HepG2 (cell line): Measurements from ENCODE around the gene ZNF831. TPM values are rescaled to one million over a fixed set of nuclear protein-coding genes. Genes with fewer than 3 reads are reported as not detected.

Experiments used
- ATAC-seq: fragments of 200-7000 bp; cut with Tn5 transposase; 3 replicates; pipeline ENCODE4 v1.9.1; 2020; ENCODE audit warnings: mild to moderate bottlenecking, moderate library complexity
- BruUV-seq: library from RNA; stranded (reverse); fragments of 400-500 nt; replicated peaks from 2 replicates; lab custom pipeline; 2021; lab: Mats Ljungman, UMichigan
- CTCF ChIA-PET: fragments of 300-600 bp; formaldehyde crosslinking; extraction: SDS; loops from one replicate; lab custom pipeline; 2021; ENCODE audit warnings: low total read pairs, inconsistent platforms, low intra/inter-chr PET ratio; lab: Yijun Ruan, JAX
- POLR2A ChIA-PET: fragments of 350-600 bp; sonication (Branson Sonifier 250); formaldehyde crosslinking; loops from one replicate; lab custom pipeline; 2020; ENCODE audit warnings: antibody characterized with exemption, inconsistent platforms; lab: Yijun Ruan, JAX
- DNase-seq: peaks from one replicate; pipeline ENCODE4 v3.0.0-alpha.2; 2015; ENCODE audit warnings: low spot score
- FAIRE-seq: peaks from 3 replicates; lab custom pipeline; 2011; peaks lifted over from hg19 to GRCh38; lab: Jason Lieb, UNC
- H2AFZ ChIP-seq: one replicate; pipeline ENCODE4 v1.6.1; 2011; ENCODE audit warnings: low read length, inconsistent platforms
- H3K27ac ChIP-seq: fragments of 300-600 bp; 3 replicates; pipeline ENCODE4 v1.8.0; 2011; ENCODE audit warnings: mixed run types, mild to moderate bottlenecking, mixed read lengths, low read length, inconsistent platforms; ENCODE audit not compliant: insufficient read depth; ENCODE audit errors: extremely low read length
- H3K27me3 ChIP-seq, 2 experiments: fragments of 200-600 bp in 1 of 2; 2 replicates in 1 of 2; 3 replicates in 1 of 2; pipeline versions ENCODE4 v1.6.0 to v1.8.0; 2011; ENCODE audit warnings: low read length in 2 of 2, mild to moderate bottlenecking in 2 of 2, moderate library complexity in 2 of 2, inconsistent platforms in 1 of 2; ENCODE audit not compliant: insufficient read depth in 2 of 2, control insufficient read depth in 1 of 2
- H3K36me3 ChIP-seq, 2 experiments: fragments of 200-600 bp in 1 of 2; replicated peaks in 1 of 2; 2 replicates in 1 of 2; 3 replicates in 1 of 2; pipeline versions ENCODE4 v1.5.1 to v1.8.0; 2011; ENCODE audit warnings: low read length in 2 of 2, inconsistent platforms in 1 of 2; ENCODE audit not compliant: insufficient read depth in 2 of 2, control insufficient read depth in 1 of 2
- H3K4me1 ChIP-seq: 2 replicates; pipeline ENCODE4 v1.5.1; 2012; ENCODE audit warnings: low read length, inconsistent platforms; ENCODE audit not compliant: insufficient read depth
- H3K4me2 ChIP-seq: 2 replicates; pipeline ENCODE4 v1.6.0; 2011; ENCODE audit warnings: low read depth, low read length, inconsistent platforms
- H3K4me3 ChIP-seq, 3 experiments: fragments of 200-600 bp in 1 of 3; sonication (generic), shearing (Covaris generic) in 1 of 3; replicated peaks in 1 of 3; 2 replicates each; pipeline ENCODE4 v1.5.1; 2011 to 2016; ENCODE audit warnings: low read length in 3 of 3, inconsistent platforms in 2 of 3, low read depth in 2 of 3, mild to moderate bottlenecking in 2 of 3, control low read depth in 1 of 3, mixed read lengths in 1 of 3; ENCODE audit not compliant: insufficient read depth in 1 of 3
- H3K79me2 ChIP-seq: one replicate; pipeline ENCODE4 v1.6.1; 2011; ENCODE audit warnings: low read length, inconsistent platforms; ENCODE audit not compliant: insufficient read depth
- H3K9ac ChIP-seq: 2 replicates; pipeline ENCODE4 v1.6.0; 2011; ENCODE audit warnings: mild to moderate bottlenecking, low read depth, low read length, inconsistent platforms; ENCODE audit not compliant: insufficient read depth
- H3K9me3 ChIP-seq: 2 replicates; pipeline ENCODE4 v1.5.1; 2012; ENCODE audit warnings: mild to moderate bottlenecking, low read length
- H4K20me1 ChIP-seq: 2 replicates; pipeline ENCODE4 v1.6.0; 2011; ENCODE audit warnings: inconsistent platforms, mild to moderate bottlenecking, low read length, moderate library complexity; ENCODE audit not compliant: insufficient read depth
- MEF2D ChIP-seq: sonication (generic); formaldehyde crosslinking; IDR thresholded peaks from 2 replicates; pipeline ENCODE4 v1.5.1; 2020; ENCODE audit warnings: mild to moderate bottlenecking, missing genetic modification reagents
- NFRKB ChIP-seq: fragments of 450-650 bp; IDR thresholded peaks from 2 replicates; pipeline ENCODE4 v1.6.1; 2017
- RAD51 ChIP-seq: fragments of 450-650 bp; IDR thresholded peaks from 2 replicates; pipeline ENCODE4 v1.6.1; 2016; ENCODE audit warnings: borderline replicate concordance
- RORA ChIP-seq: sonication (generic); formaldehyde crosslinking; IDR thresholded peaks from 2 replicates; pipeline ENCODE4 v1.5.0; 2020; ENCODE audit warnings: mild to moderate bottlenecking, missing genetic modification reagents, moderate library complexity
- SKIL ChIP-seq: sonication (generic); formaldehyde crosslinking; IDR thresholded peaks from 2 replicates; pipeline ENCODE4 v1.8.0; 2022; ENCODE audit warnings: missing genetic modification reagents, mild to moderate bottlenecking, moderate library complexity, borderline replicate concordance
- SPEN ChIP-seq: sonication (generic); formaldehyde crosslinking; IDR thresholded peaks from 2 replicates; pipeline ENCODE4 v1.5.1; 2020; ENCODE audit warnings: low read depth, mild to moderate bottlenecking, missing genetic modification reagents
- ZNF44 ChIP-seq: sonication (generic); formaldehyde crosslinking; IDR thresholded peaks from 2 replicates; pipeline ENCODE4 v1.5.1; 2020; ENCODE audit warnings: mild to moderate bottlenecking, missing genetic modification reagents
- ZNF879 ChIP-seq: sonication (generic); formaldehyde crosslinking; IDR thresholded peaks from 2 replicates; pipeline ENCODE4 v1.8.1; 2023; ENCODE audit warnings: missing genetic modification reagents
- ZSCAN20 ChIP-seq: sonication (generic); formaldehyde crosslinking; IDR thresholded peaks from 2 replicates; pipeline ENCODE4 v1.4.0; 2020; ENCODE audit warnings: missing genetic modification reagents, mild to moderate bottlenecking, borderline replicate concordance
- WGBS: methylation state at CpG from one replicate; pipeline ENCODE4 v1.1.6; 2017; ENCODE audit warnings: low lambda C conversion rate; 5-methylcytosine and 5-hydroxymethylcytosine counted together
- in situ Hi-C: cut with HindIII; loops from 2 replicates; pipeline ENCODE4 v1.10.0; 2017; ENCODE audit warnings: low pct_unique_long_range_greater_than_20kb; ENCODE audit not compliant: extremely low pct_ligation_motif_present
- intact Hi-C: fragments of 100-400 bp; cut with micrococcal nuclease; formaldehyde crosslinking; loops from one replicate; pipeline ENCODE4 v1.10.0; 2022; ENCODE audit not compliant: unreplicated experiment
- polyA plus RNA-seq, 8 experiments: library from polyadenylated mRNA; depleted of rRNA in 3 of 8; stranded (reverse) in 7 of 8; unstranded in 1 of 8; fragments of >200 nt; fragmentation: Illumina TruSeq in 4 of 8; extraction: Trizol in 4 of 8; gene quantifications; 2 replicates each; pipeline versions ENCODE4 v1.2.1 to v1.2.3, GENCODE V29; 2011 to 2016; ENCODE audit warnings: low read depth in 4 of 8, missing spikeins in 1 of 8, mixed read lengths in 1 of 8; ENCODE audit not compliant: insufficient read depth in 1 of 8
- total RNA-seq, 5 experiments: library from RNA; depleted of rRNA; stranded (reverse); fragments of >200 nt; fragmentation: Illumina TruSeq; extraction: Trizol; gene quantifications; 2 replicates each; pipeline ENCODE4 v1.2.3, GENCODE V29; 2016; ENCODE audit warnings: low read depth in 1 of 5

Gene ZNF831
- total and polyA plus RNA-seq, 2 of the 13 experiments (the other 11 are each of a cell fraction or from before 2014, with no cell fraction given): not detected

- Histone ChIP-seq H3K79me2 (no peaks in the 10 kb centered on the region), H3K9ac (no peak within 1 kb of the TSS), H3K36me3 (no peaks in the 10 kb centered on the region), H3K4me1 (no peaks in the 10 kb centered on the region), H3K4me2 (no peak within 1 kb of the TSS), H3K9me3 (no peaks in the 10 kb centered on the region), H2AFZ (no peak within 1 kb of the TSS), H4K20me1 (no peaks in the 10 kb centered on the region), H3K27ac (no peak within 1 kb of the TSS), H3K27me3 (peaks cover 5 to 58% of the 10 kb centered on the region in 2 experiments; a peak in 4 of 5 replicates), H3K4me3 (no peak within 1 kb of the TSS)
- in situ Hi-C loops (no loop called here), intact Hi-C loops (no loop called here)
- FAIRE-seq: no peak
- ChIA-PET CTCF (no interaction called here), POLR2A (no interaction called here)
- BruUV-seq: no TSS peak
- no peak for ATAC-seq
- no peak for TF ChIP-seq ZSCAN20 (CRISPR knock-in tag)
- TF ChIP-seq MEF2D (CRISPR knock-in tag): no peak
- no peak for TF ChIP-seq ZNF879 (CRISPR knock-in tag)
- no peak for TF ChIP-seq SPEN
- no peak for TF ChIP-seq RORA (CRISPR knock-in tag)
- TF ChIP-seq RAD51: no peak
- TF ChIP-seq NFRKB: no peak
- no peak for TF ChIP-seq ZNF44 (CRISPR knock-in tag)
- TF ChIP-seq SKIL (CRISPR knock-in tag): no peak
- 30% methylated on average over 63 of the region's 77 CpGs for WGBS
- no peak for DNase-seq
These were observed 136.9 kb downstream of the ZNF831 start, which contains the start of gene EDN3 for GRCh38 chr20:59300333-59301081. Gene EDN3, plus strand, starts transcription at chr20:59300611. Its CDS starts 202 bp downstream, at chr20:59300813.
